CD14-positive monocyte (primary cell): ENCODE data around the gene TMC3. TPM values are rescaled to one million over a fixed set of nuclear protein-coding genes. Genes with fewer than 3 reads are reported as not detected.

Experiments
- DNase-seq, 3 donors: peaks; one replicate each; pipeline ENCODE4 v3.0.0-alpha.2; 2011 to 2022
- H2AFZ ChIP-seq: 2 replicates; pipeline ENCODE4 v1.6.0; 2012; ENCODE audit warnings: mild to moderate bottlenecking, low read depth, low read length, inconsistent platforms; ENCODE audit not compliant: insufficient read depth, poor library complexity, severe bottlenecking
- H3K27ac ChIP-seq, 2 donors: 1 replicate in 1 of 2; 2 replicates in 1 of 2; pipeline ENCODE4 v1.5.1; 2012 to 2013; ENCODE audit warnings: low read length in 2 of 2, control low read depth in 1 of 2, inconsistent platforms in 1 of 2, low read depth in 1 of 2, mild to moderate bottlenecking in 1 of 2
- H3K27me3 ChIP-seq, 2 donors: one replicate each; pipeline versions ENCODE4 v1.6.0 to v1.6.1; 2011 to 2013; ENCODE audit warnings: low read length in 2 of 2; ENCODE audit not compliant: control insufficient read depth in 2 of 2, insufficient read depth in 2 of 2
- H3K36me3 ChIP-seq, 2 donors: replicated peaks in 1 of 2; 1 replicate in 1 of 2; 2 replicates in 1 of 2; pipeline versions ENCODE4 v1.5.1 to v1.6.1; 2012 to 2013; ENCODE audit warnings: low read length in 2 of 2, control low read depth in 1 of 2, inconsistent platforms in 1 of 2, mild to moderate bottlenecking in 1 of 2; ENCODE audit not compliant: insufficient read depth in 2 of 2, control insufficient read depth in 1 of 2
- H3K4me1 ChIP-seq, 2 donors: 1 replicate in 1 of 2; 2 replicates in 1 of 2; pipeline versions ENCODE4 v1.5.1 to v1.6.1; 2012 to 2013; ENCODE audit warnings: low read length in 2 of 2, control low read depth in 1 of 2, inconsistent platforms in 1 of 2, mild to moderate bottlenecking in 1 of 2, moderate library complexity in 1 of 2; ENCODE audit not compliant: insufficient read depth in 2 of 2, control insufficient read depth in 1 of 2
- H3K4me2 ChIP-seq: replicated peaks from 2 replicates; pipeline ENCODE3; 2012; ENCODE audit warnings: low read length, moderate library complexity, mild to moderate bottlenecking; ENCODE audit not compliant: poor library complexity, severe bottlenecking; ENCODE audit errors: extremely low read depth
- H3K4me3 ChIP-seq, 3 experiments: fragments of 200-600 bp in 1 of 3; sonication (generic) in 1 of 3; replicated peaks in 1 of 3; 1 replicate in 2 of 3; 2 replicates in 1 of 3; pipeline ENCODE4 v1.5.1; 2011 to 2013; ENCODE audit warnings: low read length in 3 of 3, mild to moderate bottlenecking in 3 of 3, control low read depth in 2 of 3, low read depth in 2 of 3, inconsistent platforms in 1 of 3, moderate library complexity in 1 of 3
- H3K79me2 ChIP-seq: 2 replicates; pipeline ENCODE4 v1.6.0; 2012; ENCODE audit warnings: mild to moderate bottlenecking, control low read depth, inconsistent platforms, low read length, moderate library complexity; ENCODE audit not compliant: insufficient read depth
- H3K9ac ChIP-seq: 2 replicates; pipeline ENCODE4 v1.6.0; 2017; ENCODE audit warnings: low read length, mild to moderate bottlenecking; ENCODE audit not compliant: insufficient read depth, poor library complexity, severe bottlenecking
- H3K9me3 ChIP-seq, 2 donors: replicated peaks in 1 of 2; 1 replicate in 1 of 2; 2 replicates in 1 of 2; pipeline versions ENCODE4 v1.5.1 to v1.6.1; 2012 to 2013; ENCODE audit warnings: low read length in 2 of 2, control low read depth in 1 of 2; ENCODE audit not compliant: control insufficient read depth in 1 of 2, insufficient read depth in 1 of 2
- H4K20me1 ChIP-seq: 2 replicates; pipeline ENCODE4 v1.6.0; 2012; ENCODE audit warnings: mild to moderate bottlenecking, low read length, control low read depth, moderate library complexity; ENCODE audit not compliant: insufficient read depth
- H3K27ac Mint-ChIP-seq, 7 donors: one replicate each; pipeline ENCODE4 v1.8.0; 2020; ENCODE audit warnings: mild to moderate bottlenecking in 7 of 7, mixed read lengths in 7 of 7, moderate library complexity in 6 of 7, inconsistent platforms in 2 of 7
- H3K27me3 Mint-ChIP-seq, 3 donors: one replicate each; pipeline ENCODE4 v1.8.0; 2021 to 2022; ENCODE audit warnings: low read depth in 3 of 3, mild to moderate bottlenecking in 3 of 3, mixed read lengths in 3 of 3, moderate library complexity in 3 of 3, inconsistent platforms in 1 of 3
- H3K36me3 Mint-ChIP-seq, 2 donors: one replicate each; pipeline ENCODE4 v1.8.0; 2020; ENCODE audit warnings: mixed read lengths in 2 of 2, inconsistent platforms in 1 of 2, mild to moderate bottlenecking in 1 of 2
- H3K4me1 Mint-ChIP-seq: one replicate; pipeline ENCODE4 v1.8.0; 2020; ENCODE audit warnings: mild to moderate bottlenecking, mixed read lengths
- H3K4me3 Mint-ChIP-seq, 2 donors: one replicate each; pipeline ENCODE4 v1.8.0; 2020; ENCODE audit warnings: mild to moderate bottlenecking in 2 of 2, mixed read lengths in 2 of 2, moderate library complexity in 1 of 2
- H3K9me3 Mint-ChIP-seq, 7 donors: one replicate each; pipeline ENCODE4 v1.8.0; 2020 to 2022; ENCODE audit warnings: mixed read lengths in 7 of 7, mild to moderate bottlenecking in 6 of 7, moderate library complexity in 6 of 7, inconsistent platforms in 2 of 7
- WGBS: methylation state at CpG from one replicate; pipeline ENCODE4 v1.1.5; 2013; ENCODE audit warnings: missing lambda C conversion rate; ENCODE audit not compliant: insufficient coverage; 5-methylcytosine and 5-hydroxymethylcytosine counted together
- intact Hi-C, 2 donors: fragments of 100-400 bp; cut with micrococcal nuclease; formaldehyde crosslinking; loops; one replicate each; pipeline versions ENCODE4 v1.15.0 to v1.15.1; 2023
- polyA plus RNA-seq, 3 donors: library from polyadenylated mRNA; depleted of rRNA in 1 of 3; unstranded in 2 of 3; stranded (reverse) in 1 of 3; fragments of 300-500 nt in 2 of 3; fragments of >200 nt in 1 of 3; fragmentation: Illumina TruSeq in 2 of 3; gene quantifications; 1 replicate in 2 of 3; 2 replicates in 1 of 3; pipeline ENCODE4 v1.2.3, GENCODE V29; 2012 to 2021
- TF ChIP-seq, protein P1 (sequence below): fragments of 200-600 bp; IDR thresholded peaks from one replicate; pipeline ENCODE4 v1.8.0; 2022; ENCODE audit warnings: antibody characterized with exemption, mild to moderate bottlenecking

The TMC3 gene
- polyA plus RNA-seq, 3 donors, result not detected

DNA sequence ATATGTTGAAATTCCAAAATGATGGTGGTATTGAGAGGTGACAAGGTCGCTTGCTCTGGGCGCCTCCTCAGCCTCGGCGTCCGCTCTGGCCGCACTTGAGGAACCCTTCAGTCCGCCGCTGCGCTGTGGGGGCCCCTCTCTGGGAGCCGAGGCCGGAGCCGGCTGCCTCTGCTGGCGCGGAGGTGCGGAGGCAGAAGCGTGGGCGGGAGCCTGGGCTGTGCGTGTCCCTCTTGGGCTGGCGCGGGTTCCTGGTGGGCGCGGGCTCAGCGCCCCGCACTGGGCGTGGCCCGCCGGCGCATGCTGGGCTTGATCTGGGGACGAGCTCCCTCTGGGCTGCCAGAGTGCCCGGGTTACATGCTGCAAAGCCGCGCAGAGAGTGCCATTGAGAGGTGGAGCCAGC, 39.8 kb upstream of the TMC3 start:
- Histone ChIP-seq H3K9ac (no peak overlapping the region), H2AFZ (no peak overlapping the region), H3K4me3 (no peak overlapping the region), H3K79me2 (no peaks in the 10 kb centered on the region), H4K20me1 (no peaks in the 10 kb centered on the region), H3K9me3 (peaks cover 0 to 4% of the 10 kb centered on the region in 2 donors), H3K36me3 (no peaks in the 10 kb centered on the region), H3K4me1 (peaks cover 5 to 7% of the 10 kb centered on the region in 2 donors), H3K4me2 (no peak overlapping the region), H3K27me3 (no peaks in the 10 kb centered on the region), H3K27ac (no peak overlapping the region)
- Mint-ChIP-seq H3K36me3 (no peaks in the 10 kb centered on the region), H3K27ac (no peak overlapping the region), H3K9me3 (peaks cover 5 to 10% (median 8%) of the 10 kb centered on the region in 7 donors), H3K27me3 (peaks cover 0 to 5% (median 4%) of the 10 kb centered on the region in 3 donors), H3K4me3 (no peak overlapping the region), H3K4me1 (peaks cover 16% of the 10 kb centered on the region)
- intact Hi-C loops, result no loop called here
- DNase-seq, result no peak
- 95% methylated on average over 29 of the region's 32 CpGs for WGBS
- TF ChIP-seq, protein P1, sequence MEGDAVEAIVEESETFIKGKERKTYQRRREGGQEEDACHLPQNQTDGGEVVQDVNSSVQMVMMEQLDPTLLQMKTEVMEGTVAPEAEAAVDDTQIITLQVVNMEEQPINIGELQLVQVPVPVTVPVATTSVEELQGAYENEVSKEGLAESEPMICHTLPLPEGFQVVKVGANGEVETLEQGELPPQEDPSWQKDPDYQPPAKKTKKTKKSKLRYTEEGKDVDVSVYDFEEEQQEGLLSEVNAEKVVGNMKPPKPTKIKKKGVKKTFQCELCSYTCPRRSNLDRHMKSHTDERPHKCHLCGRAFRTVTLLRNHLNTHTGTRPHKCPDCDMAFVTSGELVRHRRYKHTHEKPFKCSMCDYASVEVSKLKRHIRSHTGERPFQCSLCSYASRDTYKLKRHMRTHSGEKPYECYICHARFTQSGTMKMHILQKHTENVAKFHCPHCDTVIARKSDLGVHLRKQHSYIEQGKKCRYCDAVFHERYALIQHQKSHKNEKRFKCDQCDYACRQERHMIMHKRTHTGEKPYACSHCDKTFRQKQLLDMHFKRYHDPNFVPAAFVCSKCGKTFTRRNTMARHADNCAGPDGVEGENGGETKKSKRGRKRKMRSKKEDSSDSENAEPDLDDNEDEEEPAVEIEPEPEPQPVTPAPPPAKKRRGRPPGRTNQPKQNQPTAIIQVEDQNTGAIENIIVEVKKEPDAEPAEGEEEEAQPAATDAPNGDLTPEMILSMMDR, result no peak

DNA sequence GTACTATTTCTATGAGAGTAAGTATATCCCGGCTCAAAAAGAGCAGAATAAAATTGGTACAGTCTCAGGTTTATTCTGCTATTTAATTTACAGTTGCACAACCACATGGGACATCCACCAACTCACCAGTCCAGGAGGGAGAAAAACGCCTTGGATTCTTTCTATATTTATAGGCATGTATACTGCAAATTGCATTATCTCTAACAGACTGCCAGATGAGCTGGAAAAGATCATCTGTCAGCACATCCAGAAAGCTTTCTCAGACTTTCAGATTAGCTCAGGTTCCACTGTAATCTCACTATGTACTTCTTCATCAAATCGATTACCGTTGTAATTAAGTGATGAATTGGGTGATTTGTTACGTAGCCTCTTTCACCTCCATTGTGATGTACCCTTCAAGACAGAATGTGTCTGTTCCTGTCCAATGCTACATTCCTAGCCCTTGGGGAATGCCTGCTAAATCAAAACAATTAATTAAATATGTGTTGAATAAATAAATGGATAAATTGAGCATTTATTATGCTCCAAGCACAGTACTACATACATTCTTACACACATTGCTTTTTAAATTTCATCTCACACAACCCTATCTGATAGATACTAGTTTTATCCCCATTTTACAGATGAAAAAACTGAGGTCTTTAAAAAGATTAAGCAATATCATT, 38.1 kb upstream of the TMC3 start:
- Histone ChIP-seq H3K27me3 (no peaks in the 10 kb centered on the region), H3K79me2 (no peaks in the 10 kb centered on the region), H2AFZ (no peak overlapping the region), H3K4me3 (no peak overlapping the region), H3K36me3 (no peaks in the 10 kb centered on the region), H4K20me1 (no peaks in the 10 kb centered on the region), H3K27ac (no peak overlapping the region), H3K4me1 (peaks cover 5 to 7% of the 10 kb centered on the region in 2 donors), H3K9ac (no peak overlapping the region), H3K4me2 (no peak overlapping the region), H3K9me3 (peaks cover 0 to 4% of the 10 kb centered on the region in 2 donors)
- H3K27me3 Mint-ChIP-seq, result peaks cover 0 to 4% (median 2%) of the 10 kb centered on the region in 3 donors
- DNase-seq, result no peak
- TF ChIP-seq, protein P1, result no peak
- no peak overlapping the region for H3K27ac Mint-ChIP-seq
- WGBS, result no CpG with 5 or more reads among the region's 5 CpGs
- H3K36me3 Mint-ChIP-seq, result no peaks in the 10 kb centered on the region
- H3K4me1 Mint-ChIP-seq, result peaks cover 16% of the 10 kb centered on the region
- H3K9me3 Mint-ChIP-seq, result peaks cover 5 to 10% (median 8%) of the 10 kb centered on the region in 7 donors
- intact Hi-C loops, result no loop called here
- H3K4me3 Mint-ChIP-seq, result no peak overlapping the region
